NB4 (cell line): ENCODE measurements around the gene INPP5B.
A peak's percentile ranks its signal among the peaks of the same experiment; 100 is the strongest.
"Not testable (repeated sequence)": the region's sequence is repeated elsewhere in the genome, so short reads cannot be mapped to it uniquely, and the experiment has no call there.

Experiments used
- DNase-seq: peaks from one replicate; pipeline ENCODE4 v3.0.0; 2010; ENCODE audit warnings: low read depth
- H3K4me3 ChIP-seq: one replicate; pipeline ENCODE4 v1.5.1; 2011; ENCODE audit warnings: mild to moderate bottlenecking, low read depth, low read length, moderate library complexity
- MAX ChIP-seq: IDR thresholded peaks from 2 replicates; pipeline ENCODE4 v1.6.1; 2011; ENCODE audit warnings: low read depth, low read length
- MYC ChIP-seq: IDR thresholded peaks from 2 replicates; pipeline ENCODE4 v1.6.1; 2011; ENCODE audit warnings: low read depth, low read length
- POLR2A ChIP-seq: IDR thresholded peaks from 2 replicates; pipeline ENCODE4 v1.6.1; 2011; ENCODE audit warnings: mild to moderate bottlenecking; ENCODE audit not compliant: insufficient read length; ENCODE audit errors: extremely low read depth
- TF ChIP-seq, protein P1 (sequence below): IDR thresholded peaks from one replicate; pipeline ENCODE4 v1.5.1; 2012; ENCODE audit warnings: low read depth, low read length

Gene INPP5B

DNA sequence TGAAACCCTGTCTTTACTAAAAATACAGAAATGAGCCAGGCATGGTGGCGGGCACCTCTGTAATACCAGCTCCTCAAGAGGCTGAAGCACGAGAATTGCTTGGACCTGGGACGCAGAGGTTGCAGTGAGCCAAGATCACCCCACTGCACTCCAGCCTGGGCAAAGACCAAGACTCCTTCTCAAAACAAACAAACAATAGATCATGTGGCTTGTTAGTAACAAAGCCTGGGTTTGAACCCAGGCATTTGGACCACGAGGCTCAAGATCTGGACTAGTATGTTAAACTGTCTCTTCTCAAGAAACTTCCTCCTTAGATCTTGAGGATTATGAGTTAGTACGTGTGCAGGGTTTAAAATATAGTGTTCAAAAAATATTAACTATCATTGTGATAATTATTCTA lies 1.6 kb downstream of the INPP5B start:
- no peak for DNase-seq
- no peak for TF ChIP-seq POLR2A
- no peak for TF ChIP-seq MYC
- TF ChIP-seq, protein P1, sequence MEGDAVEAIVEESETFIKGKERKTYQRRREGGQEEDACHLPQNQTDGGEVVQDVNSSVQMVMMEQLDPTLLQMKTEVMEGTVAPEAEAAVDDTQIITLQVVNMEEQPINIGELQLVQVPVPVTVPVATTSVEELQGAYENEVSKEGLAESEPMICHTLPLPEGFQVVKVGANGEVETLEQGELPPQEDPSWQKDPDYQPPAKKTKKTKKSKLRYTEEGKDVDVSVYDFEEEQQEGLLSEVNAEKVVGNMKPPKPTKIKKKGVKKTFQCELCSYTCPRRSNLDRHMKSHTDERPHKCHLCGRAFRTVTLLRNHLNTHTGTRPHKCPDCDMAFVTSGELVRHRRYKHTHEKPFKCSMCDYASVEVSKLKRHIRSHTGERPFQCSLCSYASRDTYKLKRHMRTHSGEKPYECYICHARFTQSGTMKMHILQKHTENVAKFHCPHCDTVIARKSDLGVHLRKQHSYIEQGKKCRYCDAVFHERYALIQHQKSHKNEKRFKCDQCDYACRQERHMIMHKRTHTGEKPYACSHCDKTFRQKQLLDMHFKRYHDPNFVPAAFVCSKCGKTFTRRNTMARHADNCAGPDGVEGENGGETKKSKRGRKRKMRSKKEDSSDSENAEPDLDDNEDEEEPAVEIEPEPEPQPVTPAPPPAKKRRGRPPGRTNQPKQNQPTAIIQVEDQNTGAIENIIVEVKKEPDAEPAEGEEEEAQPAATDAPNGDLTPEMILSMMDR, result no peak
- no peak for TF ChIP-seq MAX

GRCh38 chr1:37944816-37945215 lies 2.0 kb downstream of the INPP5B start:
- TF ChIP-seq, protein P1, result no peak
- TF ChIP-seq MYC, result no peak
- TF ChIP-seq MAX, result no peak
- no peak for TF ChIP-seq POLR2A
- H3K4me3 ChIP-seq, result no peak overlapping the region
- DNase-seq, result no peak

More for the DNA sequence above, 1.6 kb downstream of the INPP5B start:
- H3K4me3 ChIP-seq, result no peak overlapping the region

- DNase-seq, result no peak
- no peak for TF ChIP-seq MAX
- TF ChIP-seq, protein P1, result no peak
- TF ChIP-seq POLR2A, result no peak
- TF ChIP-seq MYC, result no peak
Measured at GRCh38 chr1:37944086-37944763, 2.6 kb downstream of the INPP5B start.

DNA sequence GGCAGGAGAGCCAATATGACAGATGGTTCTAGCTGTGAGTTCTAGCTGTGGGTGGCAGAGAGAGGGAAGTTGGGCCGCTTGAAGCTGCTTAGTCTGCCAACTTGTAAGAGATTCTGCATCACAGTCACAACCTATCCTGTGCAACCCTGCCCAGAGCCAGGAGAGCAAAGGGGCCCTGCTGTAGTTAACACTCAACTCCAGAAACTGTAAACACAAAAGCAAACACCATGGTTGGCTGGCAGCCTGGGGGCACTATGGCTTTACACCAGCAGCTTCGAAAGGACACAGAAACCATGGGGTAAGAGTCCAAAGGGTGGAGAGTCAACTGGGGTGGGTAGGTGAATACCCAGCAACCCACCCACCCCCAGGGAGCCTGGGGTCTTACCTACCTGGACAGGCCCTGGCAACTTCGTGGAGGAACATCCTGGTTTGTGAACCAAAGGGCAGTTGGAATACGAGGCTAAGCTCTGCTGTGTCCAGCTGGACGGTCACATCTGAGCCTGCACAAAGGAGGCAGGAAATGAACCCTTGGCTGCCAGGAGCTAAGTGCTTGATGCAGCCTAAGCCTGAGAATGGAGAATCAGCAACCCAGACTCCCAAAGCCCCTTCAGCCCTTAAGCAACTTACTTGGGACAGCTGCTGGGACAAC lies 6.4 kb downstream of the INPP5B start:
- no peak overlapping the region for H3K4me3 ChIP-seq
- TF ChIP-seq MAX, result no peak
- no peak for DNase-seq

More at GRCh38 chr1:37944086-37944763, 2.6 kb downstream of the INPP5B start:
- H3K4me3 ChIP-seq, result no peak overlapping the region

DNA sequence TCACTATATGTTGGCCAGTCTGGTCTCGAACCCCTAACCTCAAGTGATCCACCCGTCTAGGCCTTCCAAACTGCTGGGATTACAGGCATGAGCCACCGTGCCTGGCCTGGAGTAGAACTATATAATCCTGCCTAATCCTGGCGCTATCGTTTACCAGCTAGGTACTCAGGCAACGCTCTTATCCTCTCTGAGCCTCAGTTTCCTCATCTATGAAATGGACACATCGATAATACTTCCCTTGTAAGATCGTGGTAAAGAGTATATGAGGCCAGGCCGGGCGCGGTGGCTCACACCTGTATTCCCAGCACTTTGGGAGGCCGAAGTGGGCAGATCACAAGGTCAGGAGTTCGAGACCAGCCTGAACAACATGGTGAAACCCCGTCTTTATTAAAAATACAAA lies 10.1 kb downstream of the INPP5B start:
- DNase-seq, H3K4me3 ChIP-seq: not testable (repeated sequence)

DNA sequence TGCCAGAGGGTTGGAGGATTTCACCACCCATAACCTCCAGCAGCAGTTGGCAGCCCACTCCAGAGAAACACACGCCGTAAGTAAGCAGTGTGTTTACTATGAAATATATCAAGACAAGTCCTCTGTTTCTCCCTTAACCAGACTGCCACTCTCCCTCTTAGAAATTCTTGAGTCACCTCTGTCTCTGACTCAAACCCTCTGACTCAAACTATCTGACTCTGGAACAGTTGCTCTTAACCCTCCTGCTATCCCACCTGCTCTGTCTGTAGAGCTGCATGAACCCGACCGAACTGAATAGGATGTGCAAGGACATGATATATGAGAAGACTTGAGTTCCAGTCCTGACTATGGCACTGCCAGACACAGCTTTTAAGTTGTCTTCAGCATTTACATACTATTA lies 14.1 kb downstream of the INPP5B start:
- no peak overlapping the region for H3K4me3 ChIP-seq
- DNase-seq, result peak; percentile 30
- TF ChIP-seq MYC, result no peak
- no peak for TF ChIP-seq MAX
- TF ChIP-seq, protein P1, result no peak
- no peak for TF ChIP-seq POLR2A
